Right ventricle myocardium inferior (tissue), 1 donor: ENCODE results near the gene TMEM151B. TPM values are rescaled to one million over a fixed set of nuclear protein-coding genes. Genes with fewer than 3 reads are reported as not detected.
"Not testable (repeated sequence)": the region's sequence is repeated elsewhere in the genome, so short reads cannot be mapped to it uniquely, and the experiment has no call there.

Experiments
- ATAC-seq: fragments of 200-7000 bp; cut with Tn5 transposase; one replicate; pipeline ENCODE4 v1.9.1; 2020; ENCODE audit warnings: mild to moderate bottlenecking, moderate library complexity
- DNase-seq: peaks from one replicate; pipeline ENCODE4 v3.0.0; 2021; ENCODE audit errors: missing footprints
- intact Hi-C: fragments of 100-400 bp; cut with DNase I; formaldehyde crosslinking; loops from one replicate; pipeline ENCODE4 v1.11.0; 2022
- total RNA-seq: library from RNA; stranded (reverse); fragmentation: NEBNext Ultra II Directional; extraction: Animal tissue kit (Norgen Biotek cat#: 25700); gene quantifications from one replicate; pipeline ENCODE4 v1.2.1, GENCODE V29; 2021
- donor health status: DM: no; HTN: yes; CAD: no; lungs with severe emphysema.

The TMEM151B gene
- total RNA-seq, 1 donor from 2014 or later = not detected

DNA sequence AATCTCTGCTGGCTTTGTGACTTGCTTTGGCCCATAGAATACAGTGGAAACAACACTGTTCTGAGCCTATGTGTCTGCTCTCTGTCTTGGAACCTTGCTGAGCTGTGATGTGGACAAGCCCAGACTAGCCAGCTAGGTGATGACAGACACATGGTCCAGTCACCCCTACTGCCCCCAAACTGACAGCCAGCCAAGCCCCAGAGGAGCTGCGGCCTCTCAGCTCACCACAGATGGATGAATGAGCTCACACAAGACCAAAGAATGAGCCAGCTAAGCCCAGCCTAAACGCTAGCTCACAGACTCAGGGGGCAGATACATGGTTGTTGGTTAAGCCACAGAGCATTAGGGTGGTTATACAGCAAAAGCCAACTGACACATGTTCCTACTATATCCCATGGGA, 38.8 kb downstream of the TMEM151B start:
- peak; percentile 76 for ATAC-seq
- intact Hi-C loops = no loop called here
- DNase-seq = no peak

DNA sequence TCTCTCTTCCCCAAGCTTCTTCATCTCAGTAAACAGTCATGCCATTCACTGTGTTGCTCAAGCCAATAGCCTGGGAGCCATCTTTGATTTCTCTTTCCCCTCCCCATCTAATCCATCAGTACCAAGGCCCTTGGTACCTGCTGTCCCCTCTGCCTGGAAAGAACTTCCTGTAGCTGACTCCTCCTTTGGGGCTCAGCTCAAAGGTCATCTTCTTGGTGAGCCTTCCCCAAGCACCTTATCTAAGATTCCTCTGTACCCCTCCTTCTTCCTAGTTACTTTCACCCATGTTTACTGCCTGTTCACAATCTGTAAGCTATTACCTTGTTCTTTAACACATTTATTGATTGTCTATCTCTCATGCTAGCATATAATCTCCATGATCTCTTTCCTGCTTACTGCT, 39.4 kb downstream of the TMEM151B start:
- no peak for ATAC-seq

DNA sequence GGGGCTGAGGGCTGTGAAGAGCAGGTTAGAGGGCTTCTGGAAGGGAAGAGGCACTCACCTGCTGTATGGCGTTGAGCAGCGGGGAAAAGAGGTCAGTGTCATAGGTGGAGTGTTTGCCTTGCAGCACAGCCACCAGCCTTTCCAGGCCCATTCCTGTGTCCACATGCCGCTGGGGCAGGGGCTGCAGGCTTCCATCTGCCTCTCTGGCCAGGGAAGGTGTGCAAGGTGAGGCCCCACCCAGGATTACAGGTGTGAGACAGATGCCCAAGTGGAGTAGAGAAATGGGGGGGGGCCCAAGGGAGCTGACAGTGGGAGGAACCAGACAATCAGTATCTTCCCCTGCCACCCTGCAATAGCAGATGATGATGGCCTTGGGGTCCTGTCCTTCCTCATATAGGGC, 40.0 kb downstream of the TMEM151B start:
- no peak for ATAC-seq
- DNase-seq = no peak
- intact Hi-C loops = no loop called here

More for the DNA sequence above, 39.4 kb downstream of the TMEM151B start:
- intact Hi-C loops = no loop called here
- DNase-seq = no peak

DNA sequence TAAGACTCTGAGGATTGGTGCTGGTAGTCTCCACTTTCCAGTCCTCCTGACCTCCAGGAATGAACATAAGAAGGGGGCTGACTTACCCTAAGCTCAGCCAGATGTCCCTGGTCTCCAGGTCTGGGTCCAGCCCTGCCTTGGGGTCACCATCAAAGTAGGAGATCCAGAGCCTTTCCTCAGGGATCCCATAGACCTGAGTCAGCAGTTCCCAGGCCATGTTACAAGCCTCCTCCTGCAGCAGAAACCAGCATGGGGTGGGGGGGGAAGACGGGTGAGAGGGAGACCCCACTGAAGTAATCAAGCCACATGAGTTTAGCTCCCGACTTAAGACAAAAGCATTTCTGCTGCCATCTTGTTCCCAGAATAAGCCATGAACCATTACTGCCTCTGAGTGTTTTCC, 41.1 kb downstream of the TMEM151B start:
- ATAC-seq (no peak), DNase-seq (no peak)
- intact Hi-C loops = no loop called here

DNA sequence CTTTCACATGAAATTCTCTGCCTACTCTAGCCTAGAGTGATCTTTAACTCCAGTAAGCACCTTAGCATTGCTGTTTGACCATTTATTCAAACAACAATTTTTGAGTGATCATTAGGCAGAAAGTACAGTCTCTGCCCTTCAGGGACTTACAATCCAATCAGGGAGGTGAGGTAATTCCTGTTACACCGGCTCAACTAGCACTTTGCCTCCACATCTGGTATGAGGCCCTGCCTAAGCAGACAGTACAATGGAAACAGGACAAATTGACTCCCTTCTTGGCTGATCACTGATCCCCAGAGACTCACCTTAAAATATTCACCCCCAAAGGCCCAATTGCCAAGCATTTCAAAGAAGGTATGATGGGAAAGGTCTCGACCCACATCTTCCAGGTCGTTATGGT, 41.5 kb downstream of the TMEM151B start:
- intact Hi-C loops = no loop called here
- ATAC-seq (no peak), DNase-seq (no peak)

DNA sequence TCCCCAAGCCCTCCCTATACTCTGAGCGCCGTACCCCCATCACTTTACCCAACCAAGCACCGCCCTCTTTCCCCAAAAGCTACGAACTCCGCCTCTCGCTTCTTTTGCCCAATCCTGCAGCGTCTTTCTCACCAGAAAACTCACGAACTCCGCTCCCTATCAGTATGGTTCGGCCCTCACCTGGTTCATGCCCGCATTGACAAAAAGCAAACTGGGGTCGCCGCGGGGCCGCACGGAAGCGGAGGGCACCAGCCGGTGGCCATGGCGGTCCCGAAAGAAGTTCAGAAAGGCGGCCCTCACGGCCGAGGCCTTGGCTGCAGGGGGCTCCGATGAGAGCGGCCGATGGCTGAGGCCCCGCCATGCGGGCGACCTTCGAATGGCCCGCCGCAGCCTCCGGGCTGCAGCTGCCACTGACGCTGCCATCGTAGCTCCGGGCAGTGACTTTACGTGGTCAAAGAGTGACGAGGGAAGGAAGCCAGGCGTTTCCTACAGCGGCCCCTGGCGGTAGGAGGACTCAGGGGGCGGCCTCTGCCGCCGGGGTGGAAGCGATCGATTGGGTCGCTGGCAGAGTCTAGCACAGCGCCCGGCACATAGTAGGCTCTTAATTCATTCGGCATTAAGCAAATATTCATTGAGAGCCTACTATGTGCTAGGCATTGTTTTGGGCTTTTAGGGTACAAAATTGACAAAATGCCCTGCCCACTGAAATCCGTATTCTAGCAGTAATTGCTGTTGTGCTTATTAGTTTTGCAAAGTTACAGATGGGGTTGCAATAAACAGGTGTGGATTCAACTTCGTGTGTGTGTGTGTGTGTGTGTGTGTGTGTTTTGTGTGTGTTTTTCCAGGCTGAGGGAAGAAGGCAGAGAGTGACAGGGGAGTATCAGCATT, 42.9 kb downstream of the TMEM151B start, which contains the start of gene AARS2:
TSS of gene AARS2 (minus strand) at position 447 of the 888 bp plus-strand sequence. CDS start at position 423, 24 bp downstream.
- intact Hi-C loops = no loop called here
- peak; percentile 89 for ATAC-seq
- DNase-seq = peak; percentile 92

DNA sequence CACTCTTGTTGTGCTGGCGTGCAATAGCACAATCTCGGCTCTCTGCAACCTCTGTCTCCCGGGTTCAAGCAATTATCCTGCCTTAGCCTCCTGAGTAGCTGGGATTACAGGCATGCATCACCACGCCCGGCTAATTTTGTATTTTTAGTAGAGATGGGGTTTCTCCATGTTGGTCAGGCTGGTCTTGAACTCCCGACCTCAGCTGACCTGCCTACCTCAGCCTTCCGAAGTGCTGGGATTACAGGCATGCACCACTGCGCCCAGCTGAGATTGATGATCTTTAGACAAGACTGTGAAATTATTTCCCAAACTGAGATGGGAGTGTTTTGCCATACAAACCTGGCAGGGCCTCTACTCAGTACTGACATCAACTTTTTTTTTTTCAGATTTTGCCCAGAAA, 44.4 kb downstream of the TMEM151B start:
- intact Hi-C loops, ATAC-seq, DNase-seq: not testable (repeated sequence)

DNA sequence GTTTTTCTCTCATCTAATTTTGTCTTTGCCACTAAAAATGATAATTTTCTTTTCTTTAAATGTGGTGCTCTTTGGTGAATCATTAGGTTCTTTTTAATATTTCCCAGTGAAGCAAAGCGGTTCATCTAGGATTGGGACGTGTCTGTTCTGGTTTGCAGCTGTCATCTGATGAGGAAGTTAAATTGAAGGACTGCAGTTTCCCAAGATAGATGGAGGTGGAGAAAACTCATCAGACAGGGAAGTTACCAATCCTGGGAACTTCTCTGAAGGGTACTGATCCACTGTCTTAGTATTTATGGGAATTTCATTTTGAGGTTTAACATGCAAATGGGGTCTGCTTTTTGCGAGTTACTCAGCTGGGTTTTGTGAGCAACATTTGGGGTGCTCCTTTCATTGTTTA, 45.3 kb downstream of the TMEM151B start:
- intact Hi-C loops = no loop called here
- DNase-seq = no peak
- no peak for ATAC-seq

DNA sequence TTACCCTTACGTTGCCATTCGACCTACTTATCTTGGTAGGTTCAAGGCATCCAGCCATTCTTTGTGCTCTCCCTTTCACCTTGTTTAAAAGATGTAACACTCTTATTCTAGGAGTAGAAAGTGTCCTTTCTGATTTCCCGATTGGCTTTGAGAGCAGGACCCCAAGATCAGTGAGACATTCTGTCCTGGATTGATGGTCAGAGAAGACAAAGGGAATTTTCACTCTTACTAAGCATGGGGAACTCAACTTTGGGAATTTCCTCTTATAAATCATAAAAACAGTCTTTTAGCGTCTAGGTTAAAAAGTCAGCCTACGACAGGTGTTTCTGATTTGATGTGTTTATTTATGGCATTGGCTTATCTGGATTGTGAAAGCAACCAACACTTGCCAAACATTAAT, 45.7 kb downstream of the TMEM151B start:
- intact Hi-C loops = no loop called here
- ATAC-seq (no peak), DNase-seq (no peak)

DNA sequence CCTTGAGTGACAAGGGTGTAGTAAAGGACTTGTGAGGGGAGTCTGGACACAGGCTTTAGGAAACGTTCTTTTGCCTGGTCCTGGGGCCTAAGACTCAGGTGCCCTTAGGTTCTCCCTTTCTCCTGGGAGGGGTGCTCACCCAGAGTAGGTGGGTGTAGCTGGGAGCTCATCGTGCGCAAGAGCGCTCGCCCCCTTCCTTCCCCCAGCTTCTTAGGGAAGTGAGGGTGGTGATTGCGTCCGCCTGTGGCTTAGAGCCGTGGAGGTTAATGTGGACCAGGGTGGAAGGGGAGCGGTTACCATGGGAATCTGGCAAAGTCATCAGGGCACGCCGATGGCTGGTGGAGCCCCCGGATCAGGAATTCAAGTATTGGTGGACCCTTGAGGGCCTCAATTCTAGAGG, 46.2 kb downstream of the TMEM151B start:
- ATAC-seq = no peak
- DNase-seq = no peak
- intact Hi-C loops = no loop called here

DNA sequence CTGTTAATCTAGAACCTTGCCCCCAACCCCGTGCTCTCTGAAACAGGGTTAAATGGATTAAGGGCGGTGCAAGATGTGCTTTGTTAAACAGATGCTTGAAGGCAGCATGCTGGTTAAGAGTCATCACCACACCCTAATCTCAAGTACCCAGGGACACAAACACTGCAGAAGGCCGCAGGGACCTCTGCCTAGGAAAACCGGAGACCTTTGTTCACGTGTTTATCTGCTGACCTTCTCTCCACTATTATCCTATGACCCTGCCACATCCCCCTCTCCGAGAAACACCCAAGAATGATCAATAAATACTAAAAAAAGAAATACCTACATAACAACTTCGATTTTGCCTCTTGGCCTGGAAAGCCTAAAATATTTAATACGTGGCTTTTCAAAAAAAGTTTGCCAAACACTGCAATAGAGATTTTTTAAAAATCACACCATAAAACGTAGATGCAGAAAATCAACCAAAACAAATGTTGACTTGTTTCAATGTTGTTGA, 46.9 kb downstream of the TMEM151B start:
- intact Hi-C loops, ATAC-seq, DNase-seq: not testable (repeated sequence)

DNA sequence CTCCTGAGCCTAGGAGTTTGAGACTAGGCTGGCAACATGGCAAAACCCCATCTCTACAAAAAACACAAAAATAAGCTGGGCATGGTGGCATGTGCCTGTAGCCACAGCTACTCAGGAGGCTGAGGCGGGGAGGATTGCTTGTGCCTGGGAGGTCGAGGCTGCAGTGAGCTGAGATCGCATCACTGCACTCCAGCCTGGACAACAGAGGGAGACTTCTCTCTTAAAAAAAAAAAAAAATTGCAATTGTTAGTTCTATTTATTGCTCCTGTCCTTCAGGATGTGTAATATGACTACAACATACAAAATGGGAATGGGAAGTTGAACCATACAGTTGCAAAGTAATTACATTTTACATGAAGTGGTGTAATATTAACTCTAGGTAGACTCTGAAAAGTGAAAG, 51.0 kb downstream of the TMEM151B start:
- intact Hi-C loops = no loop called here
- no peak for DNase-seq
- no peak for ATAC-seq

DNA sequence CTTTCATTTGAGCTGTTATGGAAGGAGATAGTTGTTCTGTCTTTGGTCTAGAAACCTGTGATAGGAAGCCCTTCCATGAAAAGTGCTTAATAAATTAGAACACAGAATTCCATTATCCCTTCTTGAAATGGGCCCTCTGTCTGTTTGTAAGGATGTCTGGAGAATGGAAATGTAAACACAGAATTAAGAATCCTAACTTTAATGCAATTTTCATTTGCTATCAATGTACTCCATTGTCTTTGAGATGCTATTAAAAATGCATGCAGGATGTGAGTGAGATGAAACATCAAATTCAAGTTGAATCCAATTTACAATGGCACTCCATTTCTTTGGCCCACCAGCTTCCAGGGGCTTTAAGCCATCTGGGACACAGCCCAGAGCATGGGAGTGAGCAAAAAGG, 56.8 kb downstream of the TMEM151B start:
- no peak for DNase-seq
- intact Hi-C loops = no loop called here
- no peak for ATAC-seq

DNA sequence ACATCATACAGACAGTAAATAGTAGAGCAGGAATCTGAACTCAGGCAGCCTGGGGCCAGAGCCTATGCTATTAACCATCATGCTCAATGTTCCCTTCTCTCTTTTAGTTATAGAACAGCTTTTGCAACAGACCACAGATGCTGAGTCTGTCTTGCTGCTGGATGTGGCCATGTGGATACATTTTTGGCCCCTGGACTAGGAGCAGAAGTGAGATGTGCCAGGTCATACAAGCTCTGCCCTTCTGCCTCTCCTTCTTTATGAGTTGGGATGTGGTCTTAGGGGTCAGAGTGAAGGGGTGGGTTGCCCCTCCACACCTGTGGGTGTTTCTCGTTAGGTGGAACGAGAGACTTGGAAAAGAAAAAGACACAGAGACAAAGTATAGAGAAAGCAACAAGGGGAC, 57.5 kb downstream of the TMEM151B start:
- intact Hi-C loops = no loop called here
- DNase-seq (no peak), ATAC-seq (no peak)

DNA sequence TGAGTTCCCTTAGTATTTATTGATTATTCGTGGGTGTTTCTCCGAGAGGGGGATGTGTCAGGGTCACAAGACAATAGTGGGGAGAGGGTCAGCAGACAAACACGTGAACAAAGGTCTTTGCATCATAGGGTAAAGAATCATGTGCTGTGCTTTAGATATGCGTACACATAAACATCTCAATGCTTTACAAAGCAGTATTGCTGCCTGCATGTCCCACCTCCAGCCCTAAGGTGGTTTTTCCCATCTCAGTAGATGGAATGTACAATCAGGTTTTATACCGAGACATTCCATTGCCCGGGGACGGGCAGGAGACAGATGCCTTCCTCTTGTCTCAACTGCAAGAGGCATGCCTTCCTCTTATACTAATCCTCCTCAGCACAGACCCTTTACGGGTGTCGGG, 58.0 kb downstream of the TMEM151B start:
- ATAC-seq, intact Hi-C loops, DNase-seq: not testable (repeated sequence)

DNA sequence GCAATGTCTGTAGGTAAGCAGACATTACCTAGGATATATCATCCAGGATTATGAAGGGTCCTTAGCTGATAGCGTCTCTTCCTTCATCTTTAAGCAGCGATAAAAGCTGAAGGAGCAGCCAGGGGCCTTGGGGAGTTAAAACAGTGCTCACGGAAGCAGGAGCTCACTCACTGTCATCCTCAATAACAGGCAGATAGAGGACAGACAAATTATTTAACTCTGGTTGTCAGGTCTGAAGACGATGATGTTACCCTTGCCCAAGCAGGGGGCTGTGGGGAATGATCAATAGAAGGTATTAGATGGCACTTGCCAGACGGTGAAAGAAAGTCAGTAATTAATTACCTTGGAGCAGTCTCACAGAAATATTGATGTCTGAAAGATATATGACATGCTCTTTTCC, 59.6 kb downstream of the TMEM151B start:
- ATAC-seq (no peak), DNase-seq (no peak)
- intact Hi-C loops = no loop called here

DNA sequence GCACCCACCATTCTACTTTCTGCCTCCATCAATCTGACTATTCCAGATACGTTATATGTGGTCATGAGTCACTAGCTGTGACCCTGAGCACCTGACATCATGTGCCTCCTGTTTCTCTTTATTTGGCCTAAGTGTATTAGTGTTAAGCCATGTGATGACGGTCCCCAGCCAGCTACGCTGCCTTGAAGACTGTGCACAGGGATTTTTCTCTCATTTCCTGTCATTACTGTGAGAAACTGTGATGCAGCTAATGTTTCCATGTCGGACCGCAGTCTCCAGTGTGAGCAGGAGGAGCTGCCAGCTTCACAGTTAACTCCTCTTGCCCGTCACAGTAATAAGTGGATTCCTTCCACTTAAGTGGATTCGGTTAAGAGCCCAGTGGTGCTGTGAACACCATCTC, 62.3 kb downstream of the TMEM151B start:
- DNase-seq (no peak), ATAC-seq (no peak)
- intact Hi-C loops = no loop called here

DNA sequence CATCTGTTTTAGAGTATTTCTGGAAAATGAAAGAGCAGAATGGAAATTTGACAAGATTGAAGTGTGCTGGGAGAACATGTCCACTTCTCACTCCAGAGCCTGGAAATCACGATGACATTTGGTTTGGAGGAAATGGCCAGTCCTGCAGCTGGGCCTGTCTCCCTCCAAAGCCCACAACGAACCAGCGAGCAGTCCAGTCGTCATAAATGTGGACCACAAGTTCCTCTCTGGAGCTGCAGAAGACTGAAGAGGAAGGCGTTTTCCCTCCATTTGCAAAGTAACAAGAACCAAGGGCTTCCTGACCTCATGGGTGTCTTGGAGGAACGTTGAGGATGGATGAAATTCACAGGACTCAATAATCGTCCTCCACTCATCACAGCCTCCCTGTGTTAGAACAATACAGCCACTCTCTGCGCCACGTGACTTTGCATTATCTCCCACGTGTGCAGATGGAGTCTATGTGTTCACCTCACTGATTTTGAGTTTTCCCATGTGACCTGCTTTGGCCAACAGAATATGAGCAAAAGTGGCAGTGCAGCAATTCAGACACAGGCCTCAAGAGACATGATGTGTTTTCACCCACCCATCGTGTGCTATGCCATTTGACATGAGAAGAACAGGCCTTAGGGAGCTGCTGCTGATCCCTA, 63.1 kb downstream of the TMEM151B start:
- no peak for ATAC-seq
- no peak for DNase-seq
- intact Hi-C loops = no loop called here

DNA sequence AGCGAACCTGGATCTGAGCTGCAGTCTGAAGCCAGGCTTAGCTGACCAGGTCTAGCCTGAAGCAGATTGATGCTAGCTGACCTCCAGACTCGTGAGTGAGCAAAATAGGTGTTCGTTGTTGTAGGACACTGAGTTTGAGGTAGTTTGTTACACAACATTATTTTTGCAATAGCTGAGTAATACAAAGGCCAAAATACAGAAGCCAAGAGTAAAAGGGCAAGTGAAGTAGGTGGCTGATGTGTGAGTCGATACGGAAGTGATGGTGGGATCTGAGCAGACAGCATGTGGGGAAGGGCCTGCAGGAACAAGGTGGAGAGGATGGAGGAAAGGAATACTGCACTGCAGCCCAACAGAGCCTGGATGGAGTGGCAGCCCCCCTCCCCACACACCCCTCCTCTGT, 63.7 kb downstream of the TMEM151B start:
- ATAC-seq (no peak), DNase-seq (no peak)
- intact Hi-C loops = no loop called here

DNA sequence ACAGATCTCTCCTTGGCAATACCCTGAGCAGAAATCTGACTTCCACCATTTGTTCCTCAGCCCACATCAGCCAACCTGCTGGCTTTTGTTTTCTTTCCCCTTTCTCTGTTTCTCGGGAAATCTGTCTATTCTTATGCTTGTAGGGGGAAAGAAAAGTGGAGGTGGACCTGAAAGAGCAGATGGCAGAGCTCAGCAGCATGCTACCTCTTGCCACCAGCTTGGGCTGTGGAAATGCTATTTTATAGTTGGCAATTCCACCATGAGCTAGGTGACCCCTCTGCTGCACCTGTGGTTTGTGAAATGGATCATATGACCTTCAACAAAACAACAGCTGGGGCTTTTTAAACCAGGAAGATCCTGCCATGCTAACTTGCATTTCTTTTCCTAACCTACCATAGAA, 65.4 kb downstream of the TMEM151B start:
- no peak for ATAC-seq
- intact Hi-C loops = loop anchor here (5.0 kb wide), 1 partner anchor 163 kb away; no protein-coding TSS in a partner anchor
- no peak for DNase-seq
